GM18517 (cell line): ENCODE results near the gene RIPPLY3.
"Not testable (repeated sequence)": the region's sequence is repeated elsewhere in the genome, so short reads cannot be mapped to it uniquely, and the experiment has no call there.

ENCODE experiments used
- ATAC-seq: cut with Tn5 transposase; IDR thresholded peaks from one replicate; pipeline ENCODE4 v1.9.1; 2021; ENCODE audit warnings: mild to moderate bottlenecking, moderate library complexity; ENCODE audit not compliant: unreplicated experiment

The RIPPLY3 gene

DNA sequence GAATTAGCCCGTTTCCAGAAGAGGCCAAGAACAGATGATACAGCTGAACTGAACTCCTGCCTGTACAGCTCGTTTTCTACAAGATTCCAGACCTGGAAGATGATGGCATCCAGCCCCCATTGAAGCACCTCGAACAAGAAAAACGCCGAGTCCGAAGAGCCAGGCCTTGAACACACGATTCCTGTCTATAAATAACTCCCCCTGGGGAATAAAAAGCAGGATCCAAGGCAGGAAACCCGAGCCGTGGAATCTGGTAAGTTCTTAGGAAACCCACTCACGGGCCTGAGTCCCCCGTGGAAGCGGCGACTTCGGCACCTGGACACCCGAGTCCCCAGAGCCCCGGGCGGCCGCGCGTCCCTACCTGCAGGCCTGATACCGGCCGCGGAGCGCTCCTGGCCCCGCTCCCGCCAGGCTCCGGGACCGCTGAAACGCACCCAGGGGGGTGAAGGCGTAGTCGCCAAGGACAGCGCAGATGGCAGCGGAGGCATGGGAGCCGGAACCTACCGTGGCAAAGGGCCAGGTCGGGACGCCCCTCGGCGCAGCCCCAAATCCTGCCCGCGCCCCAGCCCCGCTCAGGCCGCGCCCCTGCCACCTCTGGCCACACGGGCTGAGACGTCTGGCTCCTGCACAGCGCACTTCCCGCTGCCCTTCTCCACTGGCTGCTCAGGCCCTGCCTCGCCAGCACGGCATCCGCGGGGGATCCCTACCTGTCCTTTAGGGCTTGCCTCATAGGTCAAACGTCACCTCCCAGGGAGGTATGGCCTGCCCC is 26.0 kb upstream of the RIPPLY3 start:
- no peak for ATAC-seq

DNA sequence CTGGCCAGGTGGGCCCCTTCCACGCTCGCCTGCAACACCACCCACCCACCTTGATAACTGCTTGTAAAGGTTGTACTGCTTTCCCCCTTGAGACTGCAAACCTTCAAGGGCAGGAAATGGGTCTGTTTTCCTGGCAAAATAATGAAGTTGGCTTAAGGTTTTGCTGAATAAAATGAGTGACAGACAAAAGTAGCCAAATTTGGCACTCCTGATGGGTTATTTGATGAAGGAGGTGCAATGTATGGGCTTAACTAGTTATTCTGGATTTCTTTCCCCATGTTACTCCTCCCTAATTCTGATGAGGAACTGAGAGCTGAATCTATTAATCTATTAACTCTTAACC is 25.5 kb upstream of the RIPPLY3 start:
- ATAC-seq: no peak

DNA sequence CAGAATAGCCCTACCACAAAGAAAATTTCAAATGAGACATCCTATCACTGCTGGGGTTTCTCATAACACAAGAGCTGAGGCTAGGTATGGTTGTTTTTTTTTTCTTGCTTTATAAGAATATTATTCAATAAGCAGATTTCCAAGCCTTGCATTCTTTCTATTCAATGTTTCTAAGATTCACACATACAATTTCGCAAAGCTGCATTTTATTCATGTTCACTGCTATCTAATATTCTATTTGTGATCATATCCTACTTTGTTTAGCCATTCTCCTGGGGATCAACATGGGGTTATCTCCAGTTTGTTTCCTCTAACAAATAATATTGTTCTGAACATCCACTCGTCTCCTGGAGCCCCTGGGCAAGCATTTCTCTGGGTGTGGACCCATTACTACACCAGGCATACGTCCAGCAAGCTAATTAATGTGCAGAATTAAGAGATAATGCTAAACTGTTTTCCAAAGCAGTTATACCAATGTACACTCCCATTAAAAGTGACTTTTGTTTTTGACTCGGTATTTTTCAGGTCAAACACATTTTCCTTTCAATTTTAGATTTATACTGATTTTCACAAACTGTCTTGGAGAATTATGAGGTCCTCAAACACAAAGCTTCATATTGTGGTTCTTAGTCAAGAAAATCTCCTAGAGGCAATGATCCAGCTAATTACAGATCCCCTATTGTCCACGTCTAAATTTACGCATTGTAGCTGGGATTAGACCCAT is 24.4 kb upstream of the RIPPLY3 start:
- no peak for ATAC-seq

DNA sequence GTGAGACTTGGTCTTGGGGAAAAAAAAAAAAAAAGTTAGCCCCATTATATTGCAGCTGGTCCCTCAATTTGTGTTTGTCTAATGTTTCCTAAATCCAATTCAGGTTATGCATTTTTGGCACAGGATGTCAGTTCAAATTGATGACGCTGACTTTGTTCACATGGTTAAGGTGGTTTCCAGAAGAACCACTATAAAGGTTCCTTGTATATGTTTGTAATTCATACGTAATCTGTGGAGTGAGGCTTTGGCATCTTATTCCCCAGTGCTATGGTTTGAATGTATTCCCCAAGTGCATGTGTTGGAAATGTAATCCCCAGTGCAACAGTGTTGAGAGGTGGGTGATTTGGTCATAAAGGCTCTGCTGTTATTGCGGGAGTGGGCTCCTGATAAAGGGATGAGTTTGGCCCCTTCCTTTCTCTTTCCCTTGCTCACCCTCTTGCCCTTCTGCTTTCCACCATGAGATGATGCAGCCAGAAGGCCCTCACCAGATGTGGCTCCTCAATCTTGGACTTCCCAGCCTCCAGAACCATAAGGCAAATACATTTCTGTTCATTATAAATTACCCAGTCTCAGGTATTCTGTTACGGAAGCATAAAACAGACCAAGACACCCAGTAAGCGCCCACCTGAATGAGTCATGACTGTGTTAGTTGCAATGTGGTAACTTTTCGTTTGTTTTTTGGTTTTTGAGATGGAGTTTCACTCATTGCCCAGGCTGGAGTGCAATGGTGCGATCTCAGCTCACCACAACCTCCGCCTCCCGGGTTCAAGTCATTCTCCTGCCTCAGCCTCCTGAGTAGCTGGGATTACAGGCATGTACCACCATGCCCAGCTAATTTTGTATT is 20.5 kb upstream of the RIPPLY3 start:
- no peak for ATAC-seq

DNA sequence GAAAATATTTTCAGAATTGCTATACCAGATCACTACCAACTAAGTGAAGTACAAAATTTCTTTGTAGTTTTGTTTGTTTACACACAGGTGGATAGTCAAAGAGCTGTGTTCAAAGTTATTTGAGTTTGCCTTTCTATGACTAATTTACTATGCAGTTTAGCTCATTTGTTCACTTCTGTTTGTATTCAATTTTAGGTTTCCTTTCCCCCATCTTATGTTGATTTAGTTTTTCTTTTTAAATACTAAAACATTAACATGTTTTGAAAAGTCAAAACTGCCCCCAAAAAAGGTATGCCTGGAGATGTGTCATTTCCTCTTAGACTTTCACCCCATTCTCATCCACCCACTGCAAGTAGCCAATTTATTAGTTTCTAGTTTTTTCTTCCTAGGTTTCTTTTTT is 18.7 kb upstream of the RIPPLY3 start:
- ATAC-seq: no peak

DNA sequence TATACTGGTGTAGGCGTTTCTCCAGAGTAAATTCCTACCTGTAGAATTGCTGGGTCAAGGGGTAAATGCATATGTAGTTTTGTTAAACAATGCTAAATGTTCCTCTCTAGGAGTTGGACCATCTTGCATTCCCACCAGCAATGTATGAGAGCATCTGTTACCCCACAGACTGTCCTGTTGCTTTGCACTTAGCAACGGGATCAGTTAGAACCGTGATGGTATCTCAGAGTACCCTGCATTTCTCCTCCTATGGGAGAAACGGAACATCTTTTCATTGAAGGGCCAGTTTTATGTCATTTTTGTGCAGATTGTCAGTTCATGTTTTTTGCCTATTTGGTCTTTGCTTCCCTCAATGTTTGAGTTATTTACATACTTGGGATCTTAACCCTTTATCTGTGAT is 18.0 kb upstream of the RIPPLY3 start:
- ATAC-seq: no peak

DNA sequence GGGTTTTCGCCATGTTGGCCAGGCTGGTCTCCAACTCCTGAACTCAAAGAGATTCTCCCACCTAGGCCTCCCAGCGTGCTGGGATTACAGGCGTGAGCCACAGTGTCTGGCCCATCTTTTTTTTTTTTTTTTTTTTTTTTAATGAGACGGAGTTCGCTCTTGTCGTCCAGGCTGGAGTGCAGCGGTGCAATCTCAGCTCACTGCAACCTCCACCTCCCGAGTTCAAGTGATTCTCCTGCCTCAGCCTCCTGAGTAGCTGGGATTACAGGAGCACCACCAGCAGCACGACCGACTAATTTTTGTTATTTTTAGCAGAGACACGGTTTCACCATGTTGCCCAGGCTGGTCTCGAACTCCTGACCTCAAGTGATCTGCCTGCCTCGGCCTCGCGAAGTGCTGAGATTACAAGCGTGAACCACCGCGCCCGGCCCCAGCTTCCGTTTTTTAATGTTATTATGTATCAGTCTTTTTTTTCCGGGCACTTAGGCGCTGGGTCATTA is 17.3 kb upstream of the RIPPLY3 start:
- ATAC-seq: not testable (repeated sequence)

DNA sequence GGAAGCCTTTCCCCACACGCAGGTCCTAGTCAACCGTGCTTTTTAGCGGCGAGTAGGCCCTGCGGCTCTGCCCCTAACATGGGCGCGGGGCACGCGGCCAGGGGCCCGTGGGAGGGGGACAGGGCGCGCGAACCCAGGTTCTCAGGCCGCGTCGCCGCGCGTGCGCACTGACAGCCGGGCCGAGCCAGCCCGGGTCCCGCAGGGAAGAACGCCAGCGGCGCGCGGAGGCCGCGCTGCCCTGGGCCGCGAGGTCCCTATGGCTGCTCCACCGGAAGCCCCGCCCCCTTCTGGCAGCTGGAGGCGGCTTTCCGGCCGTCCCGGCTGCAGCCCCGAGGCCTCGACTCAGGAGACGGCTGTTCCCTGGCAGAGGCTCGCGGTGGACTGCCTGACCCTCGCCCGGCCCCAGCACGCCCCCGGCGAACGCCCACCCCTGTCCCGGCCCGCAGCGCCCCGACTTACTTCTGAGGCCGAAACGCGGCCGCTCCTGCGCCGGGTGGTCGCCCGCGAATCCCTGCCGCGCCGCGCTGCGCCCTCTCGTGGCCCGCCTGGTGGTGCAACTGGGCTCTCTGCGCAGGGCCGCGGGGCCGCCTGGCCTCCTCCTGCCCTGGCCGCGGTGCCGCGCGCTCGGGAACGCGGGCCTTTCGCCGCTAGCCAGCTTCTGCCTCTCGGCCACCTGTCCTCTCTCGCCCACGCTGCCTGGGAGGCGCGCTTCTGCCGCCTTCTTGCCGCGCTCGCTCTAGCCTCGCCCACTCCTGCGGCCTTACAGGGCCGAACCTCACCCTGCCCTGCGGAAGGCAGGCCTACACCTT is 16.6 kb upstream of the RIPPLY3 start:
- ATAC-seq: peak; percentile 82

DNA sequence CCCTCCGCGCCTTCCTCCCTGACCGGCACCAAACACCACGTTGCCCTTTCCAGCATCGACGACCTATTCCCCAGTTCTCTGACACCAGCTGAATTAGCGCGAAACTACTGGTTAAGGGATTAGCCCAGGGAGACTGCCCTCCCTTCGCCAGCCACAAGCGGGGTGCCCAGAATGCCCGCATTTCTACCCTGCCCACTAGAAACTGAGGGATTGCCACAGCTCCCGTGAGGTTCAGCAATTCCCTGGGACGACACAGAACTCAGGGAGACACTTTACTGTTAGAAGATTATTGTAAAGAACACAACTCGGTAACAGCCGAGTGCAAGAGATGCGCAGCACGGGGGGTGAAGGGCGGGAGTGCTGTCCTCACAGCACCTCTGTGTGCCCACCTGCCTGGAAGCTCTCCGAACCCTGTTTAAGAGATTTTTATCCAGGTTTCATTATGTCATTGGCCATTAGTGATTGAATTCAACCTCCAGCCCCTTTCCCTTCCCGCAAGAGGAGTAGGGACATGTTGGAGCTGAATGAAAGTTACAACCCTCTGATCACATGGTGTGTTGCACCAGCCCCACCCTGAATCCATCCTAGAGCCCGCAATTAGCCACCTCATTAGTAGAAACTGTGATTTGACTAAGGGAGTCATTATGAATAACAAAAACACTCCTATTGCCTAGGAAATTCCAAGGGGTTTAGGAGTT is 15.8 kb upstream of the RIPPLY3 start:
- ATAC-seq: no peak

DNA sequence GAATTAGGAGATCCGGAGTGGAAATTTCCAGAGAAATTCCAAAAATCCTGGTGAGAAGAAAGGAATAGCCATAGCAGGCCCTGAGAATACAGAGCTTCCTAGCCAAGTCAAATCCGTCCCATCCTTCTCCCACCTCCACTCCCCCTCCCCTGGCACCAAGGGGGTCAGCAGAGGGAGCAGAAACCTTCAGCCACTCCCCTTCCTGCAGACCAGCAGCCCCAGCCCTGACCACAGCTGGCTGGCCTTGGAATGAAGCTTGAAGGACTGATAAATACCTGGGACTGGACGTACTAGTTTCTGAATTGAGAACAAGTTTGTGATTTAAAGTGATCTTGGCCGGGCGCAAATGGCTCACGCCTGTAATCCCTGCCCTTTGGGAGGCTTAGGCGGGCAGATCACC is 13.8 kb upstream of the RIPPLY3 start:
- no peak for ATAC-seq

DNA sequence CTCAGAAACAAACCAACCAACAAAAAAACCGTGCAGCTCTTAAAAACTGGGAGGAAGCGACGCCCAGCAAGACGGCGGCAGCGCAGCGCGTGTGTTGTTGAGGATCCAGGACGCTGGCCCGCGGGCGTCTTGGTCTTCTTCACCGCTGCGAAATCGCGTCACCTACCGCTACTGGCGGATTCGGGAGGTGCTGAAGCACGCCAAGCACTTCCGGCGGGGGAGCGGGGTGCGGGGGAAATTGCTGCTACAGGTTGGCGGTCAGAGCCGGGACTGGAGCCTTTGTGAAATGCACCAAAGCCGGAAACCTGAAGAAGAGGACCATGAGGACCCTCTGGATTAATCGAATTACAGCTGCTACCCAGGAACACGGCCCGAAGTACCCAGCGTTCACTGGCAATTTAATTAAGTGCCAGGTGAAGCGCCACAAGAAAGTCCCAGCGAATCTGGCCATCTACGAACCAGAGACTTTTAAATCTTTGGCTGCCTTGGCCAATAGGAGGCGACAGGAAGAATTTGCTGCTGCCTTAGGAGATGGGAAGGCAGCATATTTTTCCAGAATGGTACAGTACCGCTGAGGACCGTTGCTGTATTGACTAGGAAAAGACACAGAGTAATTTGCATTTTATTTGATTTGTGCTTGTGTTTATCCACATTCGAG is 11.9 kb upstream of the RIPPLY3 start:
- no peak for ATAC-seq

DNA sequence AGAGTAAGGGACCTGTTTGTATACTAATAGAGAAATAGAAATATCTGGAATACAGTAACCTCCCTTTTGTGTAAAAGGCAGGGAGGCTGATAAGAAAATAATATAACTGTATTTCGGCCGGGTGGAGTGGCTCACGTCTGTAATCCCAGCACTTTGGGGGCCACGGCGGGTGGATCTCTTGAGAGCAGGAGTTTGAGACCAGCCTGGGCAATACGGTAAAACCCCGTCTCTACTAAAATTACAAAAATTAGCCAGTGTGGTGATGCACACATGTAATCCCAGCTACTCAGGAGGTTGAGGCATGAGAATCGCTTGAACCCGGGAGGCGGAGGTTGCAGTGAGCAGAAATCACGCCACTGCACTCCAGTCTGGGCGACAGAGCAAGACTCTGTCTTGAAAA is 11.2 kb upstream of the RIPPLY3 start:
- ATAC-seq: not testable (repeated sequence)

DNA sequence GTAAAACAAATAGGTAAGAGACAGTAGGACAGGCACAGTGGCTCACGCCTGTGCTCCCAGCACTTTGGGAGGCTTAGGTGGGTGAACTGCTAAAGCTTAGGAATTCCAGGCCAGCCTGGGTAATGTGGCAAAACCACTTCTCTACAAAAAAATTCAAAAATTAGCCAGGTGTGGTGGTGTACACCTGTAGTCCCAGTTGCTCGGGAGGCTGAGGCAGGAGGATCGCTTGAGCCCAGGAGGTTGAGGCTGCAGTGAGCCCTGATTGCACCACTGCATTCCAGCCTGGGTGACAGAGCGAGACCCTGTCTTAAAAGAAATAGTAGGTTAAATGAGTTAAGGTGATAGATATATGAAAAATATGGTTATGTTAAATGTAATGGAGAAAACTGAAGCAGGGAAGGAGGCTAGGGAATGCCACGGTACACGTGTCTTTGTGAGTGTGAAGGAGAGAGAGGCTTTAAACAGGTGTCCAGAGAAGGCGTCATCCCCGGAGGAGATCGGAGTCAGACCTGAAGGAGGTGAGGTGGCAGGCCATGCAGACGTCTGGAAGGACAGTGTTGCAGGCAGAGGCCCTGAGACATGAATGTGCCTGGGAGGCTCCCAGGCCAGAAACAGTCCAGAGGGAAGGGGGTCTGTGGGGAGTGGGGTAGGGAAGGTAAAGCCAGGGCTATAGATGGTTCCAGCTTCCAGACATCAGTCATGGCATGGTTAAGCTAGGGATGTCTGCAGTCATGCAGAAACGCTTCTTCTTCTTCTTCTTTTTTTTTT is 7.2 kb upstream of the RIPPLY3 start:
- no peak for ATAC-seq

DNA sequence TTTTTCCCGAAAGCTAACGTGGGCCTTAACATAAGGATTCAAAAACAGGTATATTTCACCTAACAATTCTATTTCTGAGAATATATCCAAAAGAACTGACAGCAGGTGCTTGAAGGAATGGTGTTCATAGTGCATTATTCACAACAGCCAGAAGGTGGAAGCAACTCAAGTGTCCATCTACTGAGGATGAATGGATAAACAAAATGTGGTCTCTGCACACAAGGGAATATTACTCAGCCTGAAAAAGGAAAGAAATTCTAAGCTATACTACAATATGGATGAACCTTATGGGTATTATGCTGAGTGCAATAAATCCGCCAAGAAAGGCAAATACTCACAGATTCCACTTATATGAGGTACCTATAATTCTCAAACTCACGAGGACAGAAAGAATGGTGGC is 6.1 kb upstream of the RIPPLY3 start:
- no peak for ATAC-seq

DNA sequence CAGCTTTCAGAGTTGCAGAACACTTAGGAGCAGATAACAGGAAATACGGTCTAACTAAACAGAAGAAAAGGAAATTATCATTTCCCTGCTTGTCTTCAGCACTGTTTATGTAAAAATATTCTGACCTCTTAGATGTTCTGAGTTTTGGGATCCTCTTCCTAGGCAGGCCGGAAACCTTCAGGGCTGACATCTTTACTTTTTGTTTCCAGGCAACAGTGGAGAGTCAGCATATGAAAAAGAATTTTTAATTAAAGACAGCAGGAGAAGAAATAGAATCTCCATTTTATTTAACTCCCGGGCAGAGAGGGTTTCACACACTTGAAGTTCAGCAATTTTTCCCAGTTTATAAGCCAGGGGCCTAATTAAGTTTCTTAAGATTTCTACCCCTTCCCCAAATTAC is 5.1 kb upstream of the RIPPLY3 start:
- no peak for ATAC-seq

DNA sequence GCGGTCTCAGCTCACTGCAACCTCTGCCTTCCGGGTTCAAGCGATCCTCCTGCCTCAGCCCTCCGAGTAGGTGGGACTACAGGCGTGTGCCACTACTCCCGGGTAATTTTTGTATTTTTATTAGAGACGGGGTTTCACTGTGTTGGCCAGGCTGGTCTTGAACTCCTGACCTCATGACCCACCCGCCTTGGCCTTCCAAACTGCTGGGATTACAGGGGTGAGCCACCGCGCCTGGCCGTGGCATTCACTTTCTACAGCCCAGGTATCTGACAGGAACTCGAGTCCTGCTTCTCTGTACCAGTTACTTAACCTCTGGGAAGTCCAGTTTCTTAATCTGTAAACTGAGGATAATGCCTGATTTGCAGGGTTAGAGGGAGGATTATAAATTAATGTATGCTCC is 3.7 kb upstream of the RIPPLY3 start:
- ATAC-seq: not testable (repeated sequence)

DNA sequence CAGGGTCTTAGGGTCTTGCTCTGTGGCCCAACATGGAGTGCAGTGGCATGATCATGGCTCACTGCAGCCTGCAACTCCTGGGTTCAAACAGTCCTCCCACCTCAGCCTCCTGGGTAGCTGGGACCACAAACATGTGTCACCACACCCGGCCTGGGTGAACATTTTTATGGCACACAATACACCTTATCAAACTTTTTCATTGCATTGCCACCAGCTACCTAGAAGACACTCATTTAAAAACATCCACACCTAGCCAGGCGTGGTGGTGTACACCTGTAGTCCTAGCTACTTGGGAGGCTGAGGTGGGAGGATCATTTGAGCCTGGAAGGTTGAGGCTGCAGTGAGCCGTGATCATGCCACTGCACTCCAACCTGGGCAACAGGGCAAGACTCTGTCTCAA is 2.6 kb upstream of the RIPPLY3 start:
- not testable (repeated sequence) for ATAC-seq

DNA sequence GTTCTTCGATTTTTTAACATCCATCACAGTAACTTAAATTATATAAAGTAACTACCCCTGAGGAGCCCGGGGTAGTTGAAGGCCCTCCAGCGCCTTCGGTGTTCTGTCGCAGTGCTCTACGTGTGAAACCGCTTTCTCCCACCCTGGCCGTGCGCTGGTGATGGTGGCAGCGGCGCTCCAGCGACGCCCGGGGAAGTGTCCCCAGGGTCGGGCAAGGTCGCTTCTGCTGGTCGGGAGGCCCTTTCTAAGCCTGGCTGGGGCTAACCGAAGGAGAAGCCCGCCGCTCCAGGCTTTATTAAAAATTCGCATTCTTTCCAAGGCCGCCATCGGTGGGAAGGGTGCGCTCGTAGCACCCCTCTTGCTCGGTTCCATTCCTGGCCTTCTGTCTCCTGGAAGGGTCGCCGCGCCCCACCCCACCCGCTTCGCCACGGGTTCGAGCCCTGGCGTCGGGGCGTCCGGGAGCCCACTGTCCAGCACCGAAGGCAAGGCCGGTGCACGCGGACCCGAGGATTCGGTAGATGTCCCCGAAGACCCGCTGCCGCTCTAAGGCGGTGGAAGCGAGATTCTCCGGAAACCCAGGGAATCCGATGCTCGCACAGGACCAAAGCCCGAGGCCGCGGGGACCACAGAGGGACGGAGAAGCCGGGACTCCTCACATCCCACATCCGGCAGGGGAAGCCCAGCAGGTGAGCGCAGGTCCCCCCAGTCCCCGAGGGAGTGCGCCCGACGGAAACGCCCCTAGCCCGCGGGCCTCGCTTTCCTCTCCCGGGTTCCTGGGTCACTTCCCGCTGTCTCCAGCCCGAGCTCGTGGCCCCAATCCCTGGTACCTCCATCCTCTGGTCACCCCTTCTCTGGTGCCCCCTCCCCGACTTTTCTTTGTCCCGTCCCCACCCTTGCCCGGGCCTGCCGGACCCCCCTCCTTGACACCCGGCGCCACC is 685 bp upstream of the RIPPLY3 start:
- ATAC-seq: no peak
